ENCODE results near the gene PAH.

Gene PAH

GRCh38 chr12:102888511-102888910 lies 28.5 kb downstream of the PAH start:
- H3K4me3 ChIP-seq (ENCODE audit: control insufficient read depth, low read depth, low read length), result no peak overlapping the region
- DNase-seq (ENCODE audit: low read depth), result no peak
- no peak for TF ChIP-seq CTCF (IDR thresholded peaks at IDR 0.05; ENCODE audit: control insufficient read depth, insufficient read depth, low read depth, low read length, missing control alignments)

GRCh38 chr12:102885043-102885932 lies 31.8 kb downstream of the PAH start:
- DNase-seq (ENCODE audit: low read depth), result no peak
- TF ChIP-seq CTCF (IDR thresholded peaks at IDR 0.05; ENCODE audit: control insufficient read depth, insufficient read depth, low read depth, low read length, missing control alignments), result no peak
- no peak overlapping the region for H3K4me3 ChIP-seq (ENCODE audit: control insufficient read depth, low read depth, low read length)

DNA sequence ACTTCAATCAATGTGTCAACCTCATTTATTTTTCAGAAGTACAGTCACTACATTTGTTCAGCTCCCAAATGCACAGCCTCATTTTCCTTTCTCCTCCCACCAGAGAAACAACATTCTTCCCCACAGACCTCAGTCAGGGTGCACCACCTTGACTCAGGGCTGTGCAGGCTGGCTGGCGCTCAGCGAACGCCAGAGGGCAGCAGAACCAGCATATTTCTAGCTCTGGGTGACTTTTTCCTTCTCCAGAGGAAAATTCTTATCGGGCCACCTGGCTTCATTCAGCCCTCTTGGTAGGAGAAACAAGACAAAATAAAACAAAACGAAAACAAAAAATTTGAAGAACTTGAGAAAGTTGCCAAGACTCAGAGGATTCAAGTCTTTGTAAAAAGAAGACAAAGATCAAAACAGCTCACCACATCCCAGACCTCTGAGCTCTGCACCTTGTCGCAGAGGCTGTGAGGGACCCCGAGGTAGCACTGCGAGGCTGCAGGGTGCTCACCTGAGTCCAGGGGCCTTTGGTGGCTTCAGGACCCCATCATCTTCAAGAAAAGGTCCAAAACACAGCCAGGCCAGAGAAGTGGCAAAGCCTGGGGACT lies 33.7 kb downstream of the PAH start:
- no peak overlapping the region for H3K4me3 ChIP-seq (ENCODE audit: control insufficient read depth, low read depth, low read length)
- peak; percentile 74 for TF ChIP-seq CTCF (IDR thresholded peaks at IDR 0.05; ENCODE audit: control insufficient read depth, insufficient read depth, low read depth, low read length, missing control alignments)
- DNase-seq (ENCODE audit: low read depth), result no peak

DNA sequence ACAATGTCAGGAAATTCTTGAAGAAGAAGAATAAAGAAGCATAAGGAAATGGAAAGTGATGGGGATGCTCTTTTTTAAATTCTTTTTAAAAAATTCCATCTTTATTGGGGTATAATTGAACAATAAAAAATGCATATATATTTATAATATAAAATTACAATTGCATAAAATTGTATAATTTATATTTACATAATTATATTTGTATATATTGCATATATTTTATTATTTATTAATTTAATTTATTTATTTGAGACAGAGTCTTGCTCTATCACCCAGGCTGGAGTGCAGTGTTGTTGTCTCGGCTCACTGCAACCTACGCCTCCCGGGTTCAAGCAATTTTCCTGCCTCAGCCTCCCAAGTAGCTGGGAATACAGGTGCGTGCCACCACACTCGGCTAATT lies 36.3 kb downstream of the PAH start:
- no peak for DNase-seq (ENCODE audit: low read depth)
- no peak for TF ChIP-seq CTCF (IDR thresholded peaks at IDR 0.05; ENCODE audit: control insufficient read depth, insufficient read depth, low read depth, low read length, missing control alignments)
- H3K4me3 ChIP-seq (ENCODE audit: control insufficient read depth, low read depth, low read length), result no peak overlapping the region

DNA sequence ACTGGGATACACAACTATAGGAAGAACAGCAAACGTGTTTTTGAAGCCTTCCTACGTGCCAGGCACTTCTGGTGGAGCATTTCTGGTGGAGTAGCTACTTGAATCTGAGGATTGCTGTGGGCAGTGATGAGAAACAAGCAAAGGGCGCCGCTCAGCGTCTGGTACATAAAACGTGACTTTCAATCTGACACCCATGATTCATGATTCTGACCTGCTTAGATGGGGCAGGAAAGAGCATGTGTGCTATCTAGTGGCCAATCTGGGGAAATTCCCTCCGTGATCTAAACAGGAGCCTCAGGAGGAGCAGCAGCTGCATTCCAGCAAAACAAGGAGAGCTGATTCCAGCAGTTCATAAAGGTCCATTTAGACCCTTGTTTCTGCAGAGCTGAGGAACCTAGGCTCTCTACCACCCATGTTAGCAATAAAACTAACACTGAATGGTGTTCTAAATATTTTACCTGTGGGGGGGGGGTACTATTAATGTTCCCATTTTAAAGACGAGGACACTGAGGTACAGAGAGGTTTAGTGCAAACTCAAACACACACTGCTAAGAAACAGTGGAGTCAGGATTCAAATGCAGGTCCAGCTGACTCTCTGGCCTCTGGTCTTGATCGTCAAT lies 37.8 kb downstream of the PAH start:
- H3K4me3 ChIP-seq (ENCODE audit: control insufficient read depth, low read depth, low read length), result no peak overlapping the region
- peak; percentile 16 for DNase-seq (ENCODE audit: low read depth)
- TF ChIP-seq CTCF (IDR thresholded peaks at IDR 0.05; ENCODE audit: control insufficient read depth, insufficient read depth, low read depth, low read length, missing control alignments), result peak; percentile 30

GRCh38 chr12:102876883-102877282 lies 40.2 kb downstream of the PAH start:
- TF ChIP-seq CTCF (IDR thresholded peaks at IDR 0.05; ENCODE audit: control insufficient read depth, insufficient read depth, low read depth, low read length, missing control alignments), result no peak
- no peak overlapping the region for H3K4me3 ChIP-seq (ENCODE audit: control insufficient read depth, low read depth, low read length)
- DNase-seq (ENCODE audit: low read depth), result no peak

Data from AG09309 (cell line).